ENCODE measurements around the gene RHOT2. TPM values are rescaled to one million over a fixed set of nuclear protein-coding genes. Genes with fewer than 3 reads are reported as not detected.

The RHOT2 gene
- total and polyA plus RNA-seq, 10 of the 15 experiments (the other 5 are each of a cell fraction or from before 2014, with no cell fraction given) = 3.7 to 174 (median 69.8) TPM

DNA sequence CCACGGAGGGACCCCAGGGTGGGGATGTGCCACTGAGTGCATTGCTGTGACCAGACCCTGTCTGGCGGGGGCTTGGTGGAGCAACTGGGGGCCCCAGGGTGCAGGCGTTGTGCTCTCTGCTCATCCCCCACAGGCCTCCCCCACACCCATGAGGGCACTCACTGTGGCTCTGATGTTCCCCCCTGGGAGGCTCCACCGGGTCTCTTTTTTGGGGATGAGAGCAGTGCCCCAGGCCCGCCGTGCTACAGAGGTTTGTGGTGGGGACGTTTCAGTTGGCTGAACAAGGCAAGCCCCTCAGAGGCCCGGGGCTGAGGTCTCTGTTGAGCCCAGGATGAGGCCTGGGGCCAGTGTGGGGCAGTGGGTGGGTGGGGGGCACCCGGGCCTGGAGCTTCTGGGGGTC, 55.8 kb downstream of the RHOT2 start (continued):
- TF ChIP-seq, protein P1, sequence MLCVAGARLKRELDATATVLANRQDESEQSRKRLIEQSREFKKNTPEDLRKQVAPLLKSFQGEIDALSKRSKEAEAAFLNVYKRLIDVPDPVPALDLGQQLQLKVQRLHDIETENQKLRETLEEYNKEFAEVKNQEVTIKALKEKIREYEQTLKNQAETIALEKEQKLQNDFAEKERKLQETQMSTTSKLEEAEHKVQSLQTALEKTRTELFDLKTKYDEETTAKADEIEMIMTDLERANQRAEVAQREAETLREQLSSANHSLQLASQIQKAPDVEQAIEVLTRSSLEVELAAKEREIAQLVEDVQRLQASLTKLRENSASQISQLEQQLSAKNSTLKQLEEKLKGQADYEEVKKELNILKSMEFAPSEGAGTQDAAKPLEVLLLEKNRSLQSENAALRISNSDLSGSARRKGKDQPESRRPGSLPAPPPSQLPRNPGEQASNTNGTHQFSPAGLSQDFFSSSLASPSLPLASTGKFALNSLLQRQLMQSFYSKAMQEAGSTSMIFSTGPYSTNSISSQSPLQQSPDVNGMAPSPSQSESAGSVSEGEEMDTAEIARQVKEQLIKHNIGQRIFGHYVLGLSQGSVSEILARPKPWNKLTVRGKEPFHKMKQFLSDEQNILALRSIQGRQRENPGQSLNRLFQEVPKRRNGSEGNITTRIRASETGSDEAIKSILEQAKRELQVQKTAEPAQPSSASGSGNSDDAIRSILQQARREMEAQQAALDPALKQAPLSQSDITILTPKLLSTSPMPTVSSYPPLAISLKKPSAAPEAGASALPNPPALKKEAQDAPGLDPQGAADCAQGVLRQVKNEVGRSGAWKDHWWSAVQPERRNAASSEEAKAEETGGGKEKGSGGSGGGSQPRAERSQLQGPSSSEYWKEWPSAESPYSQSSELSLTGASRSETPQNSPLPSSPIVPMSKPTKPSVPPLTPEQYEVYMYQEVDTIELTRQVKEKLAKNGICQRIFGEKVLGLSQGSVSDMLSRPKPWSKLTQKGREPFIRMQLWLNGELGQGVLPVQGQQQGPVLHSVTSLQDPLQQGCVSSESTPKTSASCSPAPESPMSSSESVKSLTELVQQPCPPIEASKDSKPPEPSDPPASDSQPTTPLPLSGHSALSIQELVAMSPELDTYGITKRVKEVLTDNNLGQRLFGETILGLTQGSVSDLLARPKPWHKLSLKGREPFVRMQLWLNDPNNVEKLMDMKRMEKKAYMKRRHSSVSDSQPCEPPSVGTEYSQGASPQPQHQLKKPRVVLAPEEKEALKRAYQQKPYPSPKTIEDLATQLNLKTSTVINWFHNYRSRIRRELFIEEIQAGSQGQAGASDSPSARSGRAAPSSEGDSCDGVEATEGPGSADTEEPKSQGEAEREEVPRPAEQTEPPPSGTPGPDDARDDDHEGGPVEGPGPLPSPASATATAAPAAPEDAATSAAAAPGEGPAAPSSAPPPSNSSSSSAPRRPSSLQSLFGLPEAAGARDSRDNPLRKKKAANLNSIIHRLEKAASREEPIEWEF (IDR thresholded peaks at IDR 0.05; ENCODE audit: insufficient replicate concordance, low read depth, low read length) = no peak
- TF ChIP-seq CHD2 (IDR thresholded peaks at IDR 0.05; ENCODE audit: borderline replicate concordance, low read depth, low read length) = no peak

Other genes with a start within 250 kb of the RHOT2 start
Only the 7 nearest of the 24 such genes appear.
- gene METTL26, start 31.8 kb upstream of the RHOT2 start, total RNA-seq (2014; rRNA removed) = 107 and 116 TPM in 2 replicates
- 31.9 and 36.2 TPM in 2 replicates for gene METTL26, start 31.8 kb upstream of the RHOT2 start, total RNA-seq (2014; rRNA removed; fragmentation: Illumina TruSeq; extraction: Trizol)
- 94.0 and 97.0 TPM in 2 replicates for gene METTL26, start 31.8 kb upstream of the RHOT2 start, total RNA-seq (2021)
- gene METTL26, start 31.8 kb upstream of the RHOT2 start, polyA plus RNA-seq (2011; rRNA removed) = 33.7 and 61.6 TPM in 2 replicates
- gene METTL26, start 31.8 kb upstream of the RHOT2 start, polyA plus RNA-seq (2014; fragmentation: Illumina TruSeq; extraction: Trizol) = 14.0 and 25.0 TPM in 2 replicates
- 10 to 100 TPM in 1 of 2 experiments, 1 to 10 TPM in 1; 5.4 to 12.0 TPM for gene METTL26, start 31.8 kb upstream of the RHOT2 start, polyA plus RNA-seq (2014; fragmentation: Nextera tagmentation; extraction: Ambion mirVana)
- gene METTL26, start 31.8 kb upstream of the RHOT2 start, polyA plus RNA-seq (2014; rRNA removed) = 163 and 172 TPM in 2 replicates
- 100 to 1,000 TPM; 140 to 155 TPM for gene METTL26, start 31.8 kb upstream of the RHOT2 start, polyA plus RNA-seq (2016; fragmentation: Nextera tagmentation; extraction: Ambion mirVana)
- 77.5 and 93.1 TPM in 2 replicates for gene MCRIP2, start 26.3 kb upstream of the RHOT2 start, total RNA-seq (2014; rRNA removed)
- 16.9 and 21.3 TPM in 2 replicates for gene MCRIP2, start 26.3 kb upstream of the RHOT2 start, total RNA-seq (2014; rRNA removed; fragmentation: Illumina TruSeq; extraction: Trizol)
- 83.0 and 92.2 TPM in 2 replicates for gene MCRIP2, start 26.3 kb upstream of the RHOT2 start, total RNA-seq (2021)
- 15.2 and 37.4 TPM in 2 replicates for gene MCRIP2, start 26.3 kb upstream of the RHOT2 start, polyA plus RNA-seq (2011; rRNA removed)
- gene MCRIP2, start 26.3 kb upstream of the RHOT2 start, polyA plus RNA-seq (2014; fragmentation: Illumina TruSeq; extraction: Trizol) = 1.6 and 6.1 TPM in 2 replicates
- 1 to 10 TPM in 1 of 2 experiments, under 1 TPM in 1; 0.19 to 4.3 TPM for gene MCRIP2, start 26.3 kb upstream of the RHOT2 start, polyA plus RNA-seq (2014; fragmentation: Nextera tagmentation; extraction: Ambion mirVana)
- gene MCRIP2, start 26.3 kb upstream of the RHOT2 start, polyA plus RNA-seq (2014; rRNA removed) = 83.0 and 105 TPM in 2 replicates
- gene MCRIP2, start 26.3 kb upstream of the RHOT2 start, polyA plus RNA-seq (2016; fragmentation: Nextera tagmentation; extraction: Ambion mirVana) = 10 to 100 TPM; 78.3 to 84.5 TPM
- 20.2 and 25.2 TPM in 2 replicates for gene WDR90, start 18.8 kb upstream of the RHOT2 start, total RNA-seq (2014; rRNA removed)
- 6.9 and 7.4 TPM in 2 replicates for gene WDR90, start 18.8 kb upstream of the RHOT2 start, total RNA-seq (2014; rRNA removed; fragmentation: Illumina TruSeq; extraction: Trizol)
- gene WDR90, start 18.8 kb upstream of the RHOT2 start, total RNA-seq (2021) = 55.5 and 65.0 TPM in 2 replicates
- gene WDR90, start 18.8 kb upstream of the RHOT2 start, polyA plus RNA-seq (2011; rRNA removed) = 8.4 and 13.0 TPM in 2 replicates
- gene WDR90, start 18.8 kb upstream of the RHOT2 start, polyA plus RNA-seq (2014; fragmentation: Illumina TruSeq; extraction: Trizol) = 0.79 and 5.9 TPM in 2 replicates
- gene WDR90, start 18.8 kb upstream of the RHOT2 start, polyA plus RNA-seq (2014; fragmentation: Nextera tagmentation; extraction: Ambion mirVana) = 1 to 10 TPM; 2.0 to 5.9 TPM
- 56.5 and 67.0 TPM in 2 replicates for gene WDR90, start 18.8 kb upstream of the RHOT2 start, polyA plus RNA-seq (2014; rRNA removed)
- gene WDR90, start 18.8 kb upstream of the RHOT2 start, polyA plus RNA-seq (2016; fragmentation: Nextera tagmentation; extraction: Ambion mirVana) = 10 to 100 TPM; 20.4 to 24.8 TPM
- 0.22 and 0.28 TPM in 2 replicates for gene RHBDL1, start 7.5 kb downstream of the RHOT2 start, total RNA-seq (2014; rRNA removed)
- 0.09 TPM in 1 of 2 replicates, not detected in the other for gene RHBDL1, start 7.5 kb downstream of the RHOT2 start, total RNA-seq (2014; rRNA removed; fragmentation: Illumina TruSeq; extraction: Trizol)
- 1.0 and 1.3 TPM in 2 replicates for gene RHBDL1, start 7.5 kb downstream of the RHOT2 start, total RNA-seq (2021)
- gene RHBDL1, start 7.5 kb downstream of the RHOT2 start, polyA plus RNA-seq (2011; rRNA removed) = 0.27 and 0.65 TPM in 2 replicates
- 0.04 TPM in 1 of 2 replicates, not detected in the other for gene RHBDL1, start 7.5 kb downstream of the RHOT2 start, polyA plus RNA-seq (2014; fragmentation: Illumina TruSeq; extraction: Trizol)
- gene RHBDL1, start 7.5 kb downstream of the RHOT2 start, polyA plus RNA-seq (2014; fragmentation: Nextera tagmentation; extraction: Ambion mirVana) = not detected
- 0.82 and 0.88 TPM in 2 replicates for gene RHBDL1, start 7.5 kb downstream of the RHOT2 start, polyA plus RNA-seq (2014; rRNA removed)
- gene RHBDL1, start 7.5 kb downstream of the RHOT2 start, polyA plus RNA-seq (2016; fragmentation: Nextera tagmentation; extraction: Ambion mirVana) = not detected
- gene STUB1, start 12.3 kb downstream of the RHOT2 start, total RNA-seq (2014; rRNA removed) = 87.5 and 104 TPM in 2 replicates
- gene STUB1, start 12.3 kb downstream of the RHOT2 start, total RNA-seq (2014; rRNA removed; fragmentation: Illumina TruSeq; extraction: Trizol) = 63.0 and 65.8 TPM in 2 replicates
- 82.6 and 92.2 TPM in 2 replicates for gene STUB1, start 12.3 kb downstream of the RHOT2 start, total RNA-seq (2021)
- gene STUB1, start 12.3 kb downstream of the RHOT2 start, polyA plus RNA-seq (2011; rRNA removed) = 25.6 and 47.6 TPM in 2 replicates
- gene STUB1, start 12.3 kb downstream of the RHOT2 start, polyA plus RNA-seq (2014; fragmentation: Illumina TruSeq; extraction: Trizol) = 16.1 and 49.7 TPM in 2 replicates
- gene STUB1, start 12.3 kb downstream of the RHOT2 start, polyA plus RNA-seq (2014; fragmentation: Nextera tagmentation; extraction: Ambion mirVana) = 10 to 100 TPM in 1 of 2 experiments, 1 to 10 TPM in 1; 4.2 to 26.6 TPM
- 71.3 and 80.9 TPM in 2 replicates for gene STUB1, start 12.3 kb downstream of the RHOT2 start, polyA plus RNA-seq (2014; rRNA removed)
- 100 to 1,000 TPM; 120 to 136 TPM for gene STUB1, start 12.3 kb downstream of the RHOT2 start, polyA plus RNA-seq (2016; fragmentation: Nextera tagmentation; extraction: Ambion mirVana)
- 30.5 and 37.6 TPM in 2 replicates for gene JMJD8, start 16.2 kb downstream of the RHOT2 start, total RNA-seq (2014; rRNA removed)
- 15.6 and 18.5 TPM in 2 replicates for gene JMJD8, start 16.2 kb downstream of the RHOT2 start, total RNA-seq (2014; rRNA removed; fragmentation: Illumina TruSeq; extraction: Trizol)
- 38.2 and 39.1 TPM in 2 replicates for gene JMJD8, start 16.2 kb downstream of the RHOT2 start, total RNA-seq (2021)
- gene JMJD8, start 16.2 kb downstream of the RHOT2 start, polyA plus RNA-seq (2011; rRNA removed) = 8.0 and 23.5 TPM in 2 replicates
- gene JMJD8, start 16.2 kb downstream of the RHOT2 start, polyA plus RNA-seq (2014; fragmentation: Illumina TruSeq; extraction: Trizol) = 8.0 and 23.9 TPM in 2 replicates
- gene JMJD8, start 16.2 kb downstream of the RHOT2 start, polyA plus RNA-seq (2014; fragmentation: Nextera tagmentation; extraction: Ambion mirVana) = 1 to 10 TPM in 1 of 2 experiments, under 1 TPM in 1; 1.00 to 3.4 TPM
- 46.5 and 47.2 TPM in 2 replicates for gene JMJD8, start 16.2 kb downstream of the RHOT2 start, polyA plus RNA-seq (2014; rRNA removed)
- 10 to 100 TPM; 39.1 to 50.4 TPM for gene JMJD8, start 16.2 kb downstream of the RHOT2 start, polyA plus RNA-seq (2016; fragmentation: Nextera tagmentation; extraction: Ambion mirVana)
- 3.8 and 4.1 TPM in 2 replicates for gene WDR24, start 22.3 kb downstream of the RHOT2 start, total RNA-seq (2014; rRNA removed)
- gene WDR24, start 22.3 kb downstream of the RHOT2 start, total RNA-seq (2014; rRNA removed; fragmentation: Illumina TruSeq; extraction: Trizol) = 2.2 TPM in 2 replicates
- gene WDR24, start 22.3 kb downstream of the RHOT2 start, total RNA-seq (2021) = 16.5 and 19.7 TPM in 2 replicates
- 1.2 and 3.4 TPM in 2 replicates for gene WDR24, start 22.3 kb downstream of the RHOT2 start, polyA plus RNA-seq (2011; rRNA removed)
- 0.82 and 2.6 TPM in 2 replicates for gene WDR24, start 22.3 kb downstream of the RHOT2 start, polyA plus RNA-seq (2014; fragmentation: Illumina TruSeq; extraction: Trizol)
- under 1 TPM; 0.06 to 0.22 TPM for gene WDR24, start 22.3 kb downstream of the RHOT2 start, polyA plus RNA-seq (2014; fragmentation: Nextera tagmentation; extraction: Ambion mirVana)
- gene WDR24, start 22.3 kb downstream of the RHOT2 start, polyA plus RNA-seq (2014; rRNA removed) = 9.4 and 12.9 TPM in 2 replicates
- 10 to 100 TPM; 18.8 to 20.4 TPM for gene WDR24, start 22.3 kb downstream of the RHOT2 start, polyA plus RNA-seq (2016; fragmentation: Nextera tagmentation; extraction: Ambion mirVana)

All from GM12878 (cell line).